Measurements from ENCODE around the gene KITLG. TPM values are rescaled to one million over a fixed set of nuclear protein-coding genes. Genes with fewer than 3 reads are reported as not detected.

KITLG gene
- total and polyA plus RNA-seq, 2 of the 8 experiments (the other 6 are each of a cell fraction or from before 2014, with no cell fraction given) = 1.3 to 7.8 TPM

DNA sequence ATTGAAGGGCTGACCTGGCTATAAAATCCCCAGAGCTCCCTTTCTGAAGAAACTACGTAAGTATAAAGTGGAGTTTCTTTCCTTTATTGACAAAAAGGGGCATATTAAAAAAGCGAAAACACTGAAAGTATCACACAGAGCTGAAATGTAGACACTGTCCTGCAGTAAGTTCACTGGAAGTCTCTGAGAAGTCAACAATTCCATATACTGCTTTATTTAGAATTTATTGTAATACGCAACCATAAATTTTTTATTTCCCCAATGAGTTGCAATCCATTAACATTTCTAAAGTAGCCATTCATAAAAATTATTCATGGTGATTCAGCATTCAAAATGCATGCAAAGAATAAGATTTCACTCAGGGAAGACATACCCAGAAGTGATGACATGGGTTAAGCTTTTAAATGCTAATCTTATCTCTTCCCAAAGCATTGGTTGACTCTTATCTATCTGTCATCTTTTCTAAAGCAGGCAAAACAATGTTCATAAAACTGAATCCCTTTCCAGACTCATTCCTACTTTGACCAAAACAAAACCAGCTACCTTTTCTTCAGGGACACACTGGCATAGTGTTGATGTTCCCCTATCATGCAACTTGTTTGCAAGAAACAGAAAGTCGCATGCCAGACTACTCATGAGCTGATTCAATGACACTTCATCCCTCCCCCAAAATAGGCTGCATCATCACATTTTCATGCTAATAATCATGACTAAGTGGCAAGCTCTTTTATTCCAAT is 17.3 kb downstream of the KITLG start:
- CTCF ChIA-PET (ENCODE audit: partially characterized antibody) = interaction anchor here (0.6 to 1.5 kb wide), 4 partner anchors 11 to 274 kb away, joined by 3 read pairs; no protein-coding TSS in a partner anchor
- H3K79me2 ChIP-seq (ENCODE audit: control insufficient read depth in 1 of 2, insufficient read depth in 2 of 2, low read length in 2 of 2) = no peaks in the 10 kb centered on the region; a peak in 1 of 4 replicates
- H3K14ac ChIP-seq (ENCODE audit: insufficient read length) = no peak overlapping the region
- H3K23ac ChIP-seq (ENCODE audit: insufficient read length) = no peak overlapping the region
- FAIRE-seq = no peak
- H3K4me2 ChIP-seq (ENCODE audit: insufficient read depth in 1 of 2, low read depth in 2 of 2, low read length in 2 of 2) = no peak overlapping the region
- POLR2A ChIA-PET (ENCODE audit: partially characterized antibody) = interaction anchor here (0.9 kb wide), 1 partner anchor 17 kb away, joined by 3 read pairs; no protein-coding TSS in a partner anchor
- no peak for DNase-seq (ENCODE audit: low read depth in 1 of 2, low spot score in 2 of 2)
- H3K56ac ChIP-seq (replicated peaks; ENCODE audit: insufficient read length, low read depth, low read length) = no peak overlapping the region
- H2BK20ac ChIP-seq (ENCODE audit: low read length) = no peak overlapping the region
- no peak overlapping the region for H4K8ac ChIP-seq (ENCODE audit: extremely low read depth, insufficient read depth, low read length)
- peaks cover 0 to 5% (median 2%) of the 10 kb centered on the region in 4 experiments; a peak in 2 of 7 replicates for H3K4me1 ChIP-seq (replicated peaks in 1 of 4; ENCODE audit: control insufficient read depth in 3 of 4, insufficient read depth in 4 of 4, low read length in 3 of 4)
- H3K27ac ChIP-seq (ENCODE audit: low read depth, low read length) = no peak overlapping the region
- H2BK15ac ChIP-seq (ENCODE audit: low read length) = no peak overlapping the region
- H4K20me1 ChIP-seq (replicated peaks in 1 of 2; ENCODE audit: control insufficient read depth in 1 of 2, insufficient read depth in 2 of 2, low read length in 2 of 2) = no peaks in the 10 kb centered on the region
- H3K27me3 ChIP-seq (replicated peaks in 1 of 4; ENCODE audit: control insufficient read depth in 3 of 4, extremely low read depth in 1 of 4, insufficient read depth in 3 of 4, low read length in 3 of 4) = no peaks in the 10 kb centered on the region
- no peaks in the 10 kb centered on the region for H3K36me3 ChIP-seq (ENCODE audit: control insufficient read depth in 2 of 4, insufficient read depth in 4 of 4, low read length in 3 of 4)
- no peak overlapping the region for H2AK5ac ChIP-seq (ENCODE audit: low read depth, low read length)
- no peak overlapping the region for H2BK5ac ChIP-seq (ENCODE audit: low read depth, low read length)
- H2BK12ac ChIP-seq (ENCODE audit: low read depth, low read length) = no peak overlapping the region
- no peaks in the 10 kb centered on the region for H3K9me3 ChIP-seq (ENCODE audit: insufficient read depth in 2 of 2, low read depth in 1 of 2, low read length in 1 of 2)
- H2AFZ ChIP-seq (ENCODE audit: low read length) = no peak overlapping the region
- H3K4me3 ChIP-seq (ENCODE audit: extremely low read depth in 1 of 4, insufficient read depth in 2 of 4, low read depth in 3 of 4, low read length in 4 of 4) = no peak overlapping the region
- WGBS, 2 experiments (ENCODE audit: extremely low coverage in 1 of 2, insufficient coverage in 1 of 2, insufficient read length in 1 of 2, insufficient replicate concordance in 2 of 2, low coverage in 1 of 2, low lambda C conversion rate in 2 of 2, missing lambda C conversion rate in 1 of 2) = 92% methylated on average over 4 of the region's 4 CpGs; no CpG with 5 or more reads in 1 of the 2 experiments
- H3K23me2 ChIP-seq (ENCODE audit: low read depth, low read length) = no peaks in the 10 kb centered on the region
- no peak overlapping the region for H2BK120ac ChIP-seq (replicated peaks; ENCODE audit: low read depth, low read length)
- no peaks in the 10 kb centered on the region for H3K79me1 ChIP-seq (ENCODE audit: low read depth, low read length)
- H4K5ac ChIP-seq (ENCODE audit: insufficient read length, low read depth, low read length) = no peak overlapping the region
- TF ChIP-seq RBBP5 (IDR thresholded peaks at IDR 0.05; ENCODE audit: borderline replicate concordance, low read depth, low read length) (no peak), TBP (IDR thresholded peaks at IDR 0.05; ENCODE audit: low read depth, low read length) (no peak), CHD2 (IDR thresholded peaks at IDR 0.05; ENCODE audit: low read length) (no peak), NRF1 (IDR thresholded peaks at IDR 0.05; ENCODE audit: low read depth, low read length) (no peak), SIRT6 (IDR thresholded peaks at IDR 0.05; ENCODE audit: low read length) (no peak)
- no peak overlapping the region for H4K91ac ChIP-seq (replicated peaks; ENCODE audit: insufficient read length, low read length)
- H3K9ac ChIP-seq (replicated peaks in 1 of 4; ENCODE audit: extremely low read depth in 1 of 4, low read depth in 3 of 4, low read length in 3 of 4) = no peak overlapping the region
- no peak overlapping the region for H3K4ac ChIP-seq (replicated peaks; ENCODE audit: insufficient read length, low read depth, low read length)
- H3K18ac ChIP-seq (ENCODE audit: extremely low read depth, low read length) = no peak overlapping the region
